Measurements from ENCODE around the gene VWC2L. TPM values are rescaled to one million over a fixed set of nuclear protein-coding genes. Genes with fewer than 3 reads are reported as not detected.

Gene VWC2L
- total and polyA plus RNA-seq, 2 donors from 2014 or later, result 0.09 TPM; not detected in 1

DNA sequence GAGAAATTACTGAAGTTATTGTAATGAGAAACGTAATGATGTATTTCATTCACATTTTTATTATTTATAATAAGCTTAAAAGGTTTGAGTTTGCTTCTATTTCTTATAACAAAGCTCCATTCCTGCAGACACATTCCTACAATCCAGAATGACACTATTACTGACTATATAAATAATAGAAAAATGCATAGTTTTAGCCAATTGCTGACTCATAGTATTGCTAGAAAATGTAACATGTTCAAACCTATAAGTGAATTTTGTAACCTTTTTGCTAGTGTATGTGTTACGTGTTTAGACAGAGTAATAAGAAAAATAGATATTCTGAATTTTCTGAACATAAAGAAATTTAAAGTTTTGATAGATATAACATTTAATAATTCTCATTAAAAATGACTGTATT is 9.3 kb upstream of the VWC2L start:
- H3K9me3 ChIP-seq (ENCODE audit: control insufficient read depth in 2 of 3, insufficient read depth in 1 of 3, low read length in 3 of 3), result no peaks in the 10 kb centered on the region
- intact Hi-C loops (cut with DNase I), result no loop called here
- H3K9ac ChIP-seq (ENCODE audit: low read length in 3 of 3), result no peak overlapping the region
- FAIRE-seq (peak; percentile 60), DNase-seq (no peak)
- no peaks in the 10 kb centered on the region for H3K27me3 ChIP-seq (ENCODE audit: control insufficient read depth, insufficient read depth, low read length)
- H3K36me3 ChIP-seq (ENCODE audit: control insufficient read depth in 2 of 3, insufficient read depth in 3 of 3, low read length in 3 of 3), result no peaks in the 10 kb centered on the region
- TF ChIP-seq, protein P1, sequence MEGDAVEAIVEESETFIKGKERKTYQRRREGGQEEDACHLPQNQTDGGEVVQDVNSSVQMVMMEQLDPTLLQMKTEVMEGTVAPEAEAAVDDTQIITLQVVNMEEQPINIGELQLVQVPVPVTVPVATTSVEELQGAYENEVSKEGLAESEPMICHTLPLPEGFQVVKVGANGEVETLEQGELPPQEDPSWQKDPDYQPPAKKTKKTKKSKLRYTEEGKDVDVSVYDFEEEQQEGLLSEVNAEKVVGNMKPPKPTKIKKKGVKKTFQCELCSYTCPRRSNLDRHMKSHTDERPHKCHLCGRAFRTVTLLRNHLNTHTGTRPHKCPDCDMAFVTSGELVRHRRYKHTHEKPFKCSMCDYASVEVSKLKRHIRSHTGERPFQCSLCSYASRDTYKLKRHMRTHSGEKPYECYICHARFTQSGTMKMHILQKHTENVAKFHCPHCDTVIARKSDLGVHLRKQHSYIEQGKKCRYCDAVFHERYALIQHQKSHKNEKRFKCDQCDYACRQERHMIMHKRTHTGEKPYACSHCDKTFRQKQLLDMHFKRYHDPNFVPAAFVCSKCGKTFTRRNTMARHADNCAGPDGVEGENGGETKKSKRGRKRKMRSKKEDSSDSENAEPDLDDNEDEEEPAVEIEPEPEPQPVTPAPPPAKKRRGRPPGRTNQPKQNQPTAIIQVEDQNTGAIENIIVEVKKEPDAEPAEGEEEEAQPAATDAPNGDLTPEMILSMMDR (IDR thresholded peaks at IDR 0.05; ENCODE audit: borderline replicate concordance, extremely low read depth, insufficient read depth), result no peak
- H3K27ac ChIP-seq (ENCODE audit: low read depth in 2 of 2, low read length in 2 of 2), result no peak overlapping the region
- H3K4me1 ChIP-seq (ENCODE audit: control insufficient read depth in 2 of 3, insufficient read depth in 2 of 3, low read depth in 1 of 3, low read length in 3 of 3), result no peaks in the 10 kb centered on the region
- H3K4me3 ChIP-seq (ENCODE audit: low read length in 3 of 3), result no peak overlapping the region

DNA sequence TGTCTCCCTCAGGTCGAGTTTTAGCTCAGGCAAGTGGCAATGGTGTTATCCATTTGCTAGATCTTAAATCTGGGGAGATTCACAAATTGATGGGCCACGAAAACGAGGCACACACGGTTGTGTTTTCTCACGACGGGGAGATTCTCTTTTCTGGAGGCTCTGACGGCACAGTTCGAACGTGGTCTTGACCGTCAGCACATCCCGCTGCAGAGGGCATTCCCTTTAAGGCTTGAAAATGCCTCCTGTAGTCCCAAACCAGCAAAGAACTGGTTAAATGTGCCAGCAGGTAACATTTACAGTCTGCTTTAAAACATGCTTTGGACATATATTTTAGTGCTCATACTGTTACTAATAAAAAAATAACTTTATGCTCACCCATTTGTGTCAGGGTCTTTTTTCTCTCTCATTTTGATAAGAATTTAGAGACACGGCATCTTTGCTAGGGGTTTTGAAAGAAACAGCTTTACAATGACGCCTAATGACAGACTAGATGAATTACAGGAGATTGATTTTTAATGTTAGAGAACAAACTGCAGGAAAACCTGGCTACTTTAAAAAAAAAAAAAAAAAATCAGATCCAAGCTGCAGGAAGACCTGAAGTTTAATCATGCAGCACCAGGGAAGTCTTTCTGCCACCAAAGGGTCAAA is 602 bp upstream of the VWC2L start:
- Histone ChIP-seq H3K36me3 (ENCODE audit: control insufficient read depth in 2 of 3, insufficient read depth in 3 of 3, low read length in 3 of 3) (no peaks in the 10 kb centered on the region), H3K9me3 (ENCODE audit: control insufficient read depth in 2 of 3, insufficient read depth in 1 of 3, low read length in 3 of 3) (no peaks in the 10 kb centered on the region), H3K27ac (ENCODE audit: low read depth in 2 of 2, low read length in 2 of 2) (no peak overlapping the region), H3K4me1 (ENCODE audit: control insufficient read depth in 2 of 3, insufficient read depth in 2 of 3, low read depth in 1 of 3, low read length in 3 of 3) (no peaks in the 10 kb centered on the region), H3K4me3 (ENCODE audit: low read length in 3 of 3) (no peak overlapping the region), H3K9ac (ENCODE audit: low read length in 3 of 3) (no peak overlapping the region), H3K27me3 (ENCODE audit: control insufficient read depth, insufficient read depth, low read length) (no peaks in the 10 kb centered on the region)
- TF ChIP-seq, protein P1 (IDR thresholded peaks at IDR 0.05; ENCODE audit: borderline replicate concordance, extremely low read depth, insufficient read depth), result no peak
- intact Hi-C loops (cut with DNase I), result no loop called here
- no peak for DNase-seq
- FAIRE-seq, result no peak

DNA sequence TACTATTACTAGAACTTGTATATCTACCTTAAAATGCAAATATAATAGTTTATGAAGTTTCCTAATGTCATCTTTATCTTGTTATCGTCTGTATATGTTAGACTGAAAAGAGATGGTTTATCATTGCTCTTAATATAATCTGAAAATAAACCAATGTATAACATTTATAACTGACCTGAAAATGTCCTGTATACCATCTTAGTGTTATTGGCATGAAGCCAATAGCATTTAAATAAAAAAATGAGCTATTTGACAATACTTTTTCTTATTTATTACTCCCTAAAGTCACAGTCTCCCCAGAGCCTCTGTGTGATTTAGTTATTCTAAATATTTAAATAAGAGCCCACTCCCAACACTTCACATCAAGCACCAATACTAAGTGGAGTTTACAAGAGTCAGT is 1.8 kb downstream of the VWC2L start:
- FAIRE-seq (no peak), DNase-seq (no peak)
- intact Hi-C loops (cut with DNase I), result no loop called here
- H3K9ac ChIP-seq (ENCODE audit: low read length in 3 of 3), result no peak overlapping the region
- H3K27ac ChIP-seq (ENCODE audit: low read depth in 2 of 2, low read length in 2 of 2), result no peak overlapping the region
- no peak overlapping the region for H3K4me3 ChIP-seq (ENCODE audit: low read length in 3 of 3)
- TF ChIP-seq, protein P1 (IDR thresholded peaks at IDR 0.05; ENCODE audit: borderline replicate concordance, extremely low read depth, insufficient read depth), result no peak
- H3K9me3 ChIP-seq (ENCODE audit: control insufficient read depth in 2 of 3, insufficient read depth in 1 of 3, low read length in 3 of 3), result no peaks in the 10 kb centered on the region
- H3K36me3 ChIP-seq (ENCODE audit: control insufficient read depth in 2 of 3, insufficient read depth in 3 of 3, low read length in 3 of 3), result no peaks in the 10 kb centered on the region
- H3K4me1 ChIP-seq (ENCODE audit: control insufficient read depth in 2 of 3, insufficient read depth in 2 of 3, low read depth in 1 of 3, low read length in 3 of 3), result no peaks in the 10 kb centered on the region
- H3K27me3 ChIP-seq (ENCODE audit: control insufficient read depth, insufficient read depth, low read length), result no peaks in the 10 kb centered on the region

DNA sequence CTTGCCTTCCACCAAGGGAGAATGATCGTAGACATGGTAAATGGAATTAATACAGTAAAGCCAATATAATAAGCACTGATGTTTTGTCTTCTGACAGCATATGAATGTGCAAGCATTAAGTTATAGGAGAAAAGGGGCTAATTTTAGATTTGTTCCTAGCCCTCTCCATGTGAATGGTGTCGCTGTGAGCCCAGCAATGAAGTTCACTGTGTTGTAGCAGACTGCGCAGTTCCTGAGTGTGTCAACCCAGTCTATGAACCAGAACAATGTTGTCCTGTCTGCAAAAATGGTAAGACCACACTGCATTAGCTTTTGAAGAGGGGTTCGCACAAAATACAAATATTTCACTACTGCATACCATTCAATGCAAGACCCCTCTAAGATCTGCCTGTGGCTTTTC is 25.6 kb downstream of the VWC2L start:
- no peak overlapping the region for H3K27ac ChIP-seq (ENCODE audit: low read depth in 2 of 2, low read length in 2 of 2)
- no peaks in the 10 kb centered on the region for H3K27me3 ChIP-seq (ENCODE audit: control insufficient read depth, insufficient read depth, low read length)
- TF ChIP-seq, protein P1 (IDR thresholded peaks at IDR 0.05; ENCODE audit: borderline replicate concordance, extremely low read depth, insufficient read depth), result no peak
- no peak for DNase-seq
- no peak overlapping the region for H3K4me3 ChIP-seq (ENCODE audit: low read length in 3 of 3)
- FAIRE-seq, result no peak
- no peaks in the 10 kb centered on the region for H3K9me3 ChIP-seq (ENCODE audit: control insufficient read depth in 2 of 3, insufficient read depth in 1 of 3, low read length in 3 of 3)
- no peaks in the 10 kb centered on the region for H3K36me3 ChIP-seq (ENCODE audit: control insufficient read depth in 2 of 3, insufficient read depth in 3 of 3, low read length in 3 of 3)
- intact Hi-C loops (cut with DNase I), result no loop called here
- H3K9ac ChIP-seq (ENCODE audit: low read length in 3 of 3), result no peak overlapping the region
- H3K4me1 ChIP-seq (ENCODE audit: control insufficient read depth in 2 of 3, insufficient read depth in 2 of 3, low read depth in 1 of 3, low read length in 3 of 3), result no peaks in the 10 kb centered on the region
